Mucosa of descending colon (tissue), 3 donors: ENCODE data around the gene IL17RC. TPM values are rescaled to one million over a fixed set of nuclear protein-coding genes. Genes with fewer than 3 reads are reported as not detected.

Experiments
- ATAC-seq: fragments of 200-7000 bp; cut with Tn5 transposase; one replicate; pipeline ENCODE4 v1.9.1; 2020; ENCODE audit warnings: mild to moderate bottlenecking, moderate library complexity
- DNase-seq, 3 donors: peaks; one replicate each; pipeline ENCODE4 v3.0.0-alpha.2; 2020
- H3K36me3 ChIP-seq: fragments of 200-600 bp; one replicate; pipeline ENCODE4 v1.8.0; 2021; ENCODE audit warnings: low read depth, mild to moderate bottlenecking
- H3K4me1 ChIP-seq: fragments of 200-600 bp; one replicate; pipeline ENCODE4 v1.8.0; 2021; ENCODE audit warnings: low read depth, mild to moderate bottlenecking
- H3K4me3 ChIP-seq: fragments of 200-600 bp; one replicate; pipeline ENCODE4 v1.8.0; 2021; ENCODE audit warnings: mild to moderate bottlenecking
- H3K9me3 ChIP-seq: fragments of 200-600 bp; one replicate; pipeline ENCODE4 v1.8.0; 2021; ENCODE audit warnings: mild to moderate bottlenecking
- intact Hi-C, 2 donors: fragments of 100-400 bp; cut with DNase I in 1 of 2; cut with micrococcal nuclease in 1 of 2; formaldehyde crosslinking; loops; one replicate each; pipeline versions ENCODE4 v1.11.0 to v1.11.1; 2022; cut with DNase I, micrococcal nuclease
- total RNA-seq, 3 donors: library from RNA; stranded (reverse); fragmentation: NEBNext Ultra II Directional in 2 of 3; extraction: Animal tissue kit (Norgen Biotek cat#: 25700) in 2 of 3; gene quantifications; one replicate each; pipeline versions ENCODE4 v1.2.1 to v1.2.4, GENCODE V29; 2021 to 2023
- TF ChIP-seq, protein P1 (sequence below): fragments of 200-600 bp; IDR thresholded peaks from one replicate; pipeline ENCODE4 v1.8.0; 2022; ENCODE audit warnings: antibody characterized with exemption, mild to moderate bottlenecking
- donor health status: DM: no; HTN: no; CAD: no; lungs with moderate emphysema.
- donor health status: DM: no; HTN: no; CAD: no.
- donor health status: DM: no; HTN: yes; CAD: no.

IL17RC gene
- total RNA-seq, 3 donors from 2014 or later: 36.1 to 45.6 (median 44.0) TPM

DNA sequence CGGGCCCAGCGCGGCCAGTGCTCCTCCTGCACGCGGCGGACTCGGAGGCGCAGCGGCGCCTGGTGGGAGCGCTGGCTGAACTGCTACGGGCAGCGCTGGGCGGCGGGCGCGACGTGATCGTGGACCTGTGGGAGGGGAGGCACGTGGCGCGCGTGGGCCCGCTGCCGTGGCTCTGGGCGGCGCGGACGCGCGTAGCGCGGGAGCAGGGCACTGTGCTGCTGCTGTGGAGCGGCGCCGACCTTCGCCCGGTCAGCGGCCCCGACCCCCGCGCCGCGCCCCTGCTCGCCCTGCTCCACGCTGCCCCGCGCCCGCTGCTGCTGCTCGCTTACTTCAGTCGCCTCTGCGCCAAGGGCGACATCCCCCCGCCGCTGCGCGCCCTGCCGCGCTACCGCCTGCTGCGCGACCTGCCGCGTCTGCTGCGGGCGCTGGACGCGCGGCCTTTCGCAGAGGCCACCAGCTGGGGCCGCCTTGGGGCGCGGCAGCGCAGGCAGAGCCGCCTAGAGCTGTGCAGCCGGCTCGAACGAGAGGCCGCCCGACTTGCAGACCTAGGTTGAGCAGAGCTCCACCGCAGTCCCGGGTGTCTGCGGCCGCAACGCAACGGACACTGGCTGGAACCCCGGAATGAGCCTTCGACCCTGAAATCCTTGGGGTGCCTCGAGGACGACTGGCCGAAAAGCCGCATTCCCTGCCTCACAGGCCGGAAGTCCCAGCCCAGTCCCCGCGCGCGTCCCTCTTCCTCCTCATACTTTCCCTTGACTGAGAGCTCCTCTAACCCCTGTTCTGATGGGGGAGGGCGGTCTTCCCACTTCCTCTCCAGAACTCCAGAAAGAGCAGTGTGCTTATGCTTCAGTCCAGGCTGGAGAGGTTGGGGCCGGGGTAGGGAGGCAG, 1.4 kb upstream of the IL17RC start:
- H3K4me1 ChIP-seq: peaks cover 35% of the 10 kb centered on the region
- peak; percentile 65 for ATAC-seq
- intact Hi-C loops: no loop called here
- DNase-seq: peak; percentile 75 to 84 (median 81)
- peaks cover 3% of the 10 kb centered on the region for H3K36me3 ChIP-seq
- TF ChIP-seq, protein P1, sequence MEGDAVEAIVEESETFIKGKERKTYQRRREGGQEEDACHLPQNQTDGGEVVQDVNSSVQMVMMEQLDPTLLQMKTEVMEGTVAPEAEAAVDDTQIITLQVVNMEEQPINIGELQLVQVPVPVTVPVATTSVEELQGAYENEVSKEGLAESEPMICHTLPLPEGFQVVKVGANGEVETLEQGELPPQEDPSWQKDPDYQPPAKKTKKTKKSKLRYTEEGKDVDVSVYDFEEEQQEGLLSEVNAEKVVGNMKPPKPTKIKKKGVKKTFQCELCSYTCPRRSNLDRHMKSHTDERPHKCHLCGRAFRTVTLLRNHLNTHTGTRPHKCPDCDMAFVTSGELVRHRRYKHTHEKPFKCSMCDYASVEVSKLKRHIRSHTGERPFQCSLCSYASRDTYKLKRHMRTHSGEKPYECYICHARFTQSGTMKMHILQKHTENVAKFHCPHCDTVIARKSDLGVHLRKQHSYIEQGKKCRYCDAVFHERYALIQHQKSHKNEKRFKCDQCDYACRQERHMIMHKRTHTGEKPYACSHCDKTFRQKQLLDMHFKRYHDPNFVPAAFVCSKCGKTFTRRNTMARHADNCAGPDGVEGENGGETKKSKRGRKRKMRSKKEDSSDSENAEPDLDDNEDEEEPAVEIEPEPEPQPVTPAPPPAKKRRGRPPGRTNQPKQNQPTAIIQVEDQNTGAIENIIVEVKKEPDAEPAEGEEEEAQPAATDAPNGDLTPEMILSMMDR: peak; percentile 13
- no peaks in the 10 kb centered on the region for H3K9me3 ChIP-seq
- peak overlapping the region; percentile 32 for H3K4me3 ChIP-seq

DNA sequence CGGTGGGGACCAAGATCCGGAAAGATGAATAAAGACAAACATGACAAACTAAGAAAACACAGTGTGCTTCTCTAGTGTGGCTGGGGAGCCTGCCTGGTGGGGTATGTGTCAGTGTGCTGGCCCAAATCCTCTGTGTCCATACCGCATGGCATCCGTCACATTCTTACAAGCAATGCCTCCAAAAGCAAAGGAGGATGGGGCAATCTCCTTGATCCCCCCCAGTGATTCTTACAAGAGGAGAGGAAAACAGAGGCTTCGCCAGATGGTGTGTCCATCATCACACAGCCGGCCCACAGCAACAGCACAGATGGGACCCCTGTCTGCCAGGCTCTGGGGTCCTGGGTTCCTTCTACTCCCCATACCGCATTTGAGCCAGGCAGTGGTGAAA, 558 bp upstream of the IL17RC start:
- ATAC-seq: no peak
- peaks cover 3% of the 10 kb centered on the region for H3K36me3 ChIP-seq
- TF ChIP-seq, protein P1: no peak
- H3K9me3 ChIP-seq: no peaks in the 10 kb centered on the region
- DNase-seq: no peak
- no peak overlapping the region for H3K4me3 ChIP-seq
- intact Hi-C loops: no loop called here
- peaks cover 35% of the 10 kb centered on the region for H3K4me1 ChIP-seq

DNA sequence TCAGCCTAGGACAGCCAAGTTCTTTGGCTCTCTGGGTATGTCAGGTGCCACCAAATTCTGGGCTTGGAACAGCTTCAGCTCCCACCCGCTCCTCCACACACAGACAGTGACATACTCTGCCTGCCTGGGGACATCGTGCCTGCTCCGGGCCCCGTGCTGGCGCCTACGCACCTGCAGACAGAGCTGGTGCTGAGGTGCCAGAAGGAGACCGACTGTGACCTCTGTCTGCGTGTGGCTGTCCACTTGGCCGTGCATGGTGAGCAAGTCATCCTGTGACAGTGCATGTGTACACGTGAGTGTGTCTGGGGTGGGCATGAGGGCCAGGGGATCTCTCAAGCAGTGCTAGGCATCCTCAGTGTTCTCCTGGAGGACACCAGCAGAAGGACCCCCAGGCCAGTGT, 922 bp downstream of the IL17RC start:
- Histone ChIP-seq H3K4me1 (peaks cover 35% of the 10 kb centered on the region), H3K36me3 (no peaks in the 10 kb centered on the region), H3K4me3 (no peak overlapping the region), H3K9me3 (no peaks in the 10 kb centered on the region)
- DNase-seq: no peak
- TF ChIP-seq, protein P1: no peak
- intact Hi-C loops: no loop called here
- ATAC-seq: no peak

DNA sequence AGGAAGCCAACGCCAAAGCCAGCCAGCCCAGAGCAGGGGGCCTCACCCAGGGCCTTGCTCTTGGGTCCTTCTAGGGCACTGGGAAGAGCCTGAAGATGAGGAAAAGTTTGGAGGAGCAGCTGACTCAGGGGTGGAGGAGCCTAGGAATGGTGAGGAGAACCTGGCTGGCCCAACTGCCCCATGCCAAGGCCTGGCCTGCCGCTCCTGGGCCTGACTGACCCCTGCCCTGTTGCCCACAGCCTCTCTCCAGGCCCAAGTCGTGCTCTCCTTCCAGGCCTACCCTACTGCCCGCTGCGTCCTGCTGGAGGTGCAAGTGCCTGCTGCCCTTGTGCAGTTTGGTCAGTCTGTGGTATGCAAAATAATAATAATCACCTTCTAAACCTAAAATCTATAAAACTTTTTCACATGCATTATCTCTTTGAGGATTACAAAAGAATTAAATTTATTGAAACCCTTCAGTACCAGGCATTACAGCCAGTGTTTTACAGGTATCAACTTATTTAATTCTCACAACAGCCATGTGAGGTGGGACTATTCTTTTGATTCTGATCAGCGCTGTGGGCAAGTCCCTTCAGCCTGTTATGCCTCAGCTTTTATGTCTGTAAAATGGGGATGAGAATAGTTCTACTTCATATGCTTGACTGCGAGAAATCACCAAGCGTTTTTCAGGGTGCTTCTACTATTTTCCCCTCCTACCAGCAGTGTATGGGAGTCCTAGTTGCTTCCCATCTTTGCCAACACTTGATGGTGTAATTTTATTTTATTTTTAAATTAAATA, 1.6 kb downstream of the IL17RC start:
- no peak overlapping the region for H3K4me3 ChIP-seq
- intact Hi-C loops: no loop called here
- peaks cover 35% of the 10 kb centered on the region for H3K4me1 ChIP-seq
- H3K36me3 ChIP-seq: no peaks in the 10 kb centered on the region
- DNase-seq: no peak
- no peaks in the 10 kb centered on the region for H3K9me3 ChIP-seq
- TF ChIP-seq, protein P1: no peak
- no peak for ATAC-seq

DNA sequence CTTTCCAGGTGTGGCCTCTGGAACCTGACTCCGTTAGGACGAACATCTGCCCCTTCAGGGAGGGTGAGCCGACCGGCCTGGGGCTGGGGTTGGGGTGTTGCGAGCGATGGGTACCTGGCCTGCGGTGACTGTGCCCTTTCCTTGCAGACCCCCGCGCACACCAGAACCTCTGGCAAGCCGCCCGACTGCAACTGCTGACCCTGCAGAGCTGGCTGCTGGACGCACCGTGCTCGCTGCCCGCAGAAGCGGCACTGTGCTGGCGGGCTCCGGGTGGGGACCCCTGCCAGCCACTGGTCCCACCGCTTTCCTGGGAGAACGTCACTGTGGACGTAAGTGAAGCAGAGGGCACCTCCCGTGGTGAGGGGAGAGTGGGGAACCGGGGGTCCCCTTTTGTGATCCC, 11.3 kb downstream of the IL17RC start:
- intact Hi-C loops: no loop called here
- ATAC-seq (no peak), DNase-seq (no peak)
- Histone ChIP-seq H3K4me1 (peaks cover 8% of the 10 kb centered on the region), H3K36me3 (no peaks in the 10 kb centered on the region), H3K4me3 (no peak overlapping the region), H3K9me3 (no peaks in the 10 kb centered on the region)
- TF ChIP-seq, protein P1: no peak
